K562 (cell line): ENCODE measurements around the gene AIFM3. TPM values are rescaled to one million over a fixed set of nuclear protein-coding genes. Genes with fewer than 3 reads are reported as not detected.
A peak's percentile ranks its signal among the peaks of the same experiment; 100 is the strongest.

Experiments used
- POLR3A ChIP-seq: IDR thresholded peaks from 2 replicates; pipeline ENCODE4 v1.6.1; 2011; ENCODE audit warnings: borderline replicate concordance, mild to moderate bottlenecking, moderate library complexity; ENCODE audit not compliant: insufficient read length, insufficient read depth; ENCODE audit errors: extremely low read depth
- SMC3 ChIP-seq: conservative IDR thresholded peaks from 2 replicates; pipeline ENCODE4 v1.6.1; 2011; ENCODE audit warnings: low read depth, low read length, improper control_type of control experiment; ENCODE audit not compliant: insufficient read depth
- SRSF1 ChIP-seq: fragments of 200-400 bp; formaldehyde crosslinking; IDR thresholded peaks from 2 replicates; pipeline ENCODE4 v1.6.1; 2017; ENCODE audit warnings: mild to moderate bottlenecking, low read depth, low read length, moderate library complexity
- STAT5A ChIP-seq: IDR thresholded peaks from 2 replicates; pipeline ENCODE4 v1.6.1; 2012; ENCODE audit warnings: low read length, inconsistent platforms, borderline replicate concordance
- TAF15 ChIP-seq: fragments of 200-400 bp; formaldehyde crosslinking; IDR thresholded peaks from 2 replicates; pipeline ENCODE4 v1.6.1; 2017; ENCODE audit warnings: mild to moderate bottlenecking, low read depth, low read length, moderate library complexity
- TCF15 ChIP-seq: fragments of 250-450 bp; sonication (Bioruptor Pico); IDR thresholded peaks from 2 replicates; pipeline ENCODE4 v1.8.0; 2022; ENCODE audit warnings: moderate library complexity, mild to moderate bottlenecking, inconsistent platforms
- TSC22D4 ChIP-seq: fragments of 450-650 bp; IDR thresholded peaks from 2 replicates; pipeline ENCODE4 v1.6.1; 2016; ENCODE audit warnings: missing genetic modification characterization, missing biosample characterization, control low read depth
- XRCC5 ChIP-seq: fragments of 200-400 bp; formaldehyde crosslinking; IDR thresholded peaks from 2 replicates; pipeline ENCODE4 v1.6.1; 2017; ENCODE audit warnings: low read depth, mild to moderate bottlenecking, low read length
- ZBTB34 ChIP-seq: fragments of 250-450 bp; sonication (Bioruptor Pico); IDR thresholded peaks from 2 replicates; pipeline ENCODE4 v1.8.0; 2021; ENCODE audit warnings: mild to moderate bottlenecking, moderate library complexity
- ZNF507 ChIP-seq: conservative IDR thresholded peaks from 2 replicates; pipeline ENCODE4 v1.6.1; 2017; ENCODE audit warnings: missing genetic modification characterization, missing compliant biosample characterization
- ZNF668 ChIP-seq: fragments of 250-450 bp; sonication (Bioruptor Pico); IDR thresholded peaks from 2 replicates; pipeline ENCODE4 v1.8.0; 2022; ENCODE audit warnings: mild to moderate bottlenecking, inconsistent platforms
- ZNF766 ChIP-seq: fragments of 200-800 bp; sonication (Bioruptor generic); conservative IDR thresholded peaks from 2 replicates; pipeline ENCODE4 v1.6.1; 2016; ENCODE audit warnings: missing genetic modification characterization, missing compliant biosample characterization
- polyA plus RNA-seq, 8 experiments: library from polyadenylated mRNA; depleted of rRNA in 4 of 8; stranded (reverse) in 5 of 8; unstranded in 3 of 8; fragments of >200 nt; fragmentation: Nextera tagmentation in 2 of 8; fragmentation: Illumina TruSeq in 1 of 8; extraction: Ambion mirVana in 2 of 8; extraction: Trizol in 1 of 8; gene quantifications; 2 replicates each; pipeline versions ENCODE4 v1.2.1 to v1.2.3, GENCODE V29; 2011 to 2014; ENCODE audit warnings: inconsistent platforms in 1 of 8, missing spikeins in 1 of 8
- total RNA-seq, 7 experiments: library from RNA; depleted of rRNA in 6 of 7; stranded (reverse); fragments of >200 nt in 6 of 7; fragmentation: Illumina TruSeq in 2 of 7; extraction: Trizol in 2 of 7; gene quantifications; 2 replicates each; pipeline versions ENCODE4 v1.2.1 to v1.2.3, GENCODE V29; 2011 to 2021; ENCODE audit warnings: low replicate concordance in 1 of 7
- TF ChIP-seq, protein P1 (sequence below): fragments of 450-650 bp; IDR thresholded peaks from 2 replicates; pipeline ENCODE4 v1.7.0; 2016; ENCODE audit warnings: borderline replicate concordance
- TF ChIP-seq, protein P2 (sequence below): fragments of 250-450 bp; sonication (Bioruptor Pico); IDR thresholded peaks from 2 replicates; pipeline ENCODE4 v1.8.0; 2021; ENCODE audit warnings: moderate library complexity, mild to moderate bottlenecking, inconsistent platforms
- TF ChIP-seq, protein P3 (sequence below): IDR thresholded peaks from 3 replicates; pipeline ENCODE4 v1.6.1; 2011; ENCODE audit warnings: borderline replicate concordance, mild to moderate bottlenecking, moderate library complexity; ENCODE audit not compliant: insufficient read length; ENCODE audit errors: extremely low read depth
- TF ChIP-seq, protein P4 (sequence below), 3 experiments: IDR thresholded peaks in 2 of 3; conservative IDR thresholded peaks in 1 of 3; 2 replicates each; pipeline ENCODE4 v1.5.1; 2011 to 2012; ENCODE audit warnings: low read length in 3 of 3, mild to moderate bottlenecking in 3 of 3, control low read depth in 2 of 3, improper control_type of control experiment in 1 of 3, inconsistent platforms in 1 of 3, low read depth in 1 of 3, mixed read lengths in 1 of 3, moderate library complexity in 1 of 3; ENCODE audit not compliant: insufficient read depth in 2 of 3
- TF ChIP-seq, protein P5 (sequence below): fragments of 450-650 bp; formaldehyde crosslinking; IDR thresholded peaks from 2 replicates; pipeline ENCODE4 v1.4.0; 2020; ENCODE audit warnings: mild to moderate bottlenecking, moderate library complexity

The AIFM3 gene
- total and polyA plus RNA-seq, 9 of the 15 experiments (the other 6 are each of a cell fraction or from before 2014, with no cell fraction given): 0.03 to 0.20 (median 0.07) TPM; not detected in 1

DNA sequence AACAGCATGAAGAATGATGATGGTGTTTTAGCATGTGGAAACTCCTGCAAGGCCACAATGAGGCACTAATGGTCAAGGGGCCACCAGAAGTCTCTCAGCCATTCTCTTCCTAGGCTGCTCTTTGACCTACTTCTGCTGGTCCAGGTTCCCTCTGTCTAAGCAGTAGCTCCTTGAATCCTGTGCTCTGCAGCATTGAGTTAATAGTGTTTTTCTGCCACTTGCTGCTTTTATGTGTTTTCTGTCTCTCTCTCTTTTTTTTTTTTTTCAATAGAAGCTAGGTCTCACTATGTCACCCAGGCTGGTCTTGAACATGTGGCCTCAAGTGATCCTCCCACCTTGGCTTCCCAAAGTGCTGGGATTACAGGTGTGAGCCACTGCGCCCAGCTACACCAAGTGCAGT is 20.1 kb upstream of the AIFM3 start (continued):
- TF ChIP-seq, protein P1, sequence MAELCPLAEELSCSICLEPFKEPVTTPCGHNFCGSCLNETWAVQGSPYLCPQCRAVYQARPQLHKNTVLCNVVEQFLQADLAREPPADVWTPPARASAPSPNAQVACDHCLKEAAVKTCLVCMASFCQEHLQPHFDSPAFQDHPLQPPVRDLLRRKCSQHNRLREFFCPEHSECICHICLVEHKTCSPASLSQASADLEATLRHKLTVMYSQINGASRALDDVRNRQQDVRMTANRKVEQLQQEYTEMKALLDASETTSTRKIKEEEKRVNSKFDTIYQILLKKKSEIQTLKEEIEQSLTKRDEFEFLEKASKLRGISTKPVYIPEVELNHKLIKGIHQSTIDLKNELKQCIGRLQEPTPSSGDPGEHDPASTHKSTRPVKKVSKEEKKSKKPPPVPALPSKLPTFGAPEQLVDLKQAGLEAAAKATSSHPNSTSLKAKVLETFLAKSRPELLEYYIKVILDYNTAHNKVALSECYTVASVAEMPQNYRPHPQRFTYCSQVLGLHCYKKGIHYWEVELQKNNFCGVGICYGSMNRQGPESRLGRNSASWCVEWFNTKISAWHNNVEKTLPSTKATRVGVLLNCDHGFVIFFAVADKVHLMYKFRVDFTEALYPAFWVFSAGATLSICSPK: 0 out of 2 replicates have a peak, but pooled peaks have one; percentile 2
- TF ChIP-seq STAT5A (no peak), ZBTB34 (CRISPR knock-in tag) (no peak), ZNF668 (0 out of 2 replicates have a peak, but pooled peaks have one; percentile 15), POLR3A (peak; percentile 6), ZNF766 (CRISPR knock-in tag) (0 out of 2 replicates have a peak, but pooled peaks have one; percentile 20), SRSF1 (no peak), XRCC5 (no peak), TAF15 (no peak), SMC3 (no peak), TCF15 (CRISPR knock-in tag) (no peak), ZNF507 (tag) (no peak), TSC22D4 (tag) (peak; percentile 89; the same call in 1 of the 2 replicates)
- TF ChIP-seq, protein P2, sequence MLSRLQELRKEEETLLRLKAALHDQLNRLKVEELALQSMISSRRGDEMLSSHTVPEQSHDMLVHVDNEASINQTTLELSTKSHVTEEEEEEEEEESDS (CRISPR knock-in tag): no peak
- TF ChIP-seq, protein P3, sequence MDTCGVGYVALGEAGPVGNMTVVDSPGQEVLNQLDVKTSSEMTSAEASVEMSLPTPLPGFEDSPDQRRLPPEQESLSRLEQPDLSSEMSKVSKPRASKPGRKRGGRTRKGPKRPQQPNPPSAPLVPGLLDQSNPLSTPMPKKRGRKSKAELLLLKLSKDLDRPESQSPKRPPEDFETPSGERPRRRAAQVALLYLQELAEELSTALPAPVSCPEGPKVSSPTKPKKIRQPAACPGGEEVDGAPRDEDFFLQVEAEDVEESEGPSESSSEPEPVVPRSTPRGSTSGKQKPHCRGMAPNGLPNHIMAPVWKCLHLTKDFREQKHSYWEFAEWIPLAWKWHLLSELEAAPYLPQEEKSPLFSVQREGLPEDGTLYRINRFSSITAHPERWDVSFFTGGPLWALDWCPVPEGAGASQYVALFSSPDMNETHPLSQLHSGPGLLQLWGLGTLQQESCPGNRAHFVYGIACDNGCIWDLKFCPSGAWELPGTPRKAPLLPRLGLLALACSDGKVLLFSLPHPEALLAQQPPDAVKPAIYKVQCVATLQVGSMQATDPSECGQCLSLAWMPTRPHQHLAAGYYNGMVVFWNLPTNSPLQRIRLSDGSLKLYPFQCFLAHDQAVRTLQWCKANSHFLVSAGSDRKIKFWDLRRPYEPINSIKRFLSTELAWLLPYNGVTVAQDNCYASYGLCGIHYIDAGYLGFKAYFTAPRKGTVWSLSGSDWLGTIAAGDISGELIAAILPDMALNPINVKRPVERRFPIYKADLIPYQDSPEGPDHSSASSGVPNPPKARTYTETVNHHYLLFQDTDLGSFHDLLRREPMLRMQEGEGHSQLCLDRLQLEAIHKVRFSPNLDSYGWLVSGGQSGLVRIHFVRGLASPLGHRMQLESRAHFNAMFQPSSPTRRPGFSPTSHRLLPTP: no peak
- TF ChIP-seq, protein P4, sequence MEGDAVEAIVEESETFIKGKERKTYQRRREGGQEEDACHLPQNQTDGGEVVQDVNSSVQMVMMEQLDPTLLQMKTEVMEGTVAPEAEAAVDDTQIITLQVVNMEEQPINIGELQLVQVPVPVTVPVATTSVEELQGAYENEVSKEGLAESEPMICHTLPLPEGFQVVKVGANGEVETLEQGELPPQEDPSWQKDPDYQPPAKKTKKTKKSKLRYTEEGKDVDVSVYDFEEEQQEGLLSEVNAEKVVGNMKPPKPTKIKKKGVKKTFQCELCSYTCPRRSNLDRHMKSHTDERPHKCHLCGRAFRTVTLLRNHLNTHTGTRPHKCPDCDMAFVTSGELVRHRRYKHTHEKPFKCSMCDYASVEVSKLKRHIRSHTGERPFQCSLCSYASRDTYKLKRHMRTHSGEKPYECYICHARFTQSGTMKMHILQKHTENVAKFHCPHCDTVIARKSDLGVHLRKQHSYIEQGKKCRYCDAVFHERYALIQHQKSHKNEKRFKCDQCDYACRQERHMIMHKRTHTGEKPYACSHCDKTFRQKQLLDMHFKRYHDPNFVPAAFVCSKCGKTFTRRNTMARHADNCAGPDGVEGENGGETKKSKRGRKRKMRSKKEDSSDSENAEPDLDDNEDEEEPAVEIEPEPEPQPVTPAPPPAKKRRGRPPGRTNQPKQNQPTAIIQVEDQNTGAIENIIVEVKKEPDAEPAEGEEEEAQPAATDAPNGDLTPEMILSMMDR (IDR thresholded peaks at IDR 0.05 in 2 of 3, conservative IDR thresholded peaks at IDR 0.05 in 1 of 3; ENCODE audit: insufficient read depth in 2 of 3, low read depth in 1 of 3, low read length in 3 of 3): 0 out of 6 replicates have a peak, but pooled peaks of 1 of the 3 experiments have one; percentile 8
- TF ChIP-seq, protein P5, sequence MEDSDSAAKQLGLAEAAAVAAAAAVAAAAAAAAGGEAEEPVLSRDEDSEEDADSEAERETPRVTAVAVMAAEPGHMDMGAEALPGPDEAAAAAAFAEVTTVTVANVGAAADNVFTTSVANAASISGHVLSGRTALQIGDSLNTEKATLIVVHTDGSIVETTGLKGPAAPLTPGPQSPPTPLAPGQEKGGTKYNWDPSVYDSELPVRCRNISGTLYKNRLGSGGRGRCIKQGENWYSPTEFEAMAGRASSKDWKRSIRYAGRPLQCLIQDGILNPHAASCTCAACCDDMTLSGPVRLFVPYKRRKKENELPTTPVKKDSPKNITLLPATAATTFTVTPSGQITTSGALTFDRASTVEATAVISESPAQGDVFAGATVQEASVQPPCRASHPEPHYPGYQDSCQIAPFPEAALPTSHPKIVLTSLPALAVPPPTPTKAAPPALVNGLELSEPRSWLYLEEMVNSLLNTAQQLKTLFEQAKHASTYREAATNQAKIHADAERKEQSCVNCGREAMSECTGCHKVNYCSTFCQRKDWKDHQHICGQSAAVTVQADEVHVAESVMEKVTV (CRISPR knock-in tag): no peak
